HepG2 (cell line): ENCODE results near the gene SLC16A4. TPM values are rescaled to one million over a fixed set of nuclear protein-coding genes. Genes with fewer than 3 reads are reported as not detected.

Source experiments
- ARNT ChIP-seq: fragments of 450-650 bp; IDR thresholded peaks from 2 replicates; pipeline ENCODE4 v1.6.1; 2017
- BRD4 ChIP-seq: sonication (generic); formaldehyde crosslinking; IDR thresholded peaks from 2 replicates; pipeline ENCODE4 v1.4.0; 2020; ENCODE audit warnings: missing genetic modification reagents
- CC2D1A ChIP-seq: sonication (generic); formaldehyde crosslinking; IDR thresholded peaks from 2 replicates; pipeline ENCODE4 v1.8.1; 2023; ENCODE audit warnings: mild to moderate bottlenecking, missing genetic modification reagents
- EEA1 ChIP-seq: sonication (generic); formaldehyde crosslinking; IDR thresholded peaks from 2 replicates; pipeline ENCODE4 v1.5.1; 2020; ENCODE audit warnings: mild to moderate bottlenecking, missing genetic modification reagents, borderline replicate concordance
- EHMT2 ChIP-seq: fragments of 200-600 bp; sonication (generic); IDR thresholded peaks from 2 replicates; pipeline ENCODE4 v1.7.0; 2017; ENCODE audit warnings: antibody characterized with exemption, low read depth, low read length, borderline replicate concordance
- FOXC1 ChIP-seq: sonication (generic); formaldehyde crosslinking; IDR thresholded peaks from 2 replicates; pipeline ENCODE4 v1.8.0; 2022; ENCODE audit warnings: mild to moderate bottlenecking, missing genetic modification reagents, borderline replicate concordance
- KLF15 ChIP-seq: sonication (generic); formaldehyde crosslinking; IDR thresholded peaks from 2 replicates; pipeline ENCODE4 v1.8.1; 2023; ENCODE audit warnings: borderline replicate concordance, mild to moderate bottlenecking, inconsistent platforms, missing genetic modification reagents, mixed read lengths
- REPIN1 ChIP-seq: sonication (generic); formaldehyde crosslinking; IDR thresholded peaks from 2 replicates; pipeline ENCODE4 v1.8.0; 2022; ENCODE audit warnings: missing genetic modification reagents, low read depth, mild to moderate bottlenecking, borderline replicate concordance
- RXRB ChIP-seq: IDR thresholded peaks from 2 replicates; pipeline ENCODE4 v1.6.1; 2016; ENCODE audit warnings: borderline replicate concordance, missing genetic modification reagents, missing compliant biosample characterization
- SYNCRIP ChIP-seq: fragments of 200-400 bp; formaldehyde crosslinking; IDR thresholded peaks from 2 replicates; pipeline ENCODE4 v1.6.1; 2018; ENCODE audit warnings: mild to moderate bottlenecking, low read depth, low read length; ENCODE audit not compliant: insufficient read depth
- TCF7L2 ChIP-seq: IDR thresholded peaks from 2 replicates; pipeline ENCODE4 v1.6.1; 2011; ENCODE audit warnings: mild to moderate bottlenecking, low read depth, low read length, moderate library complexity
- ZBTB42 ChIP-seq: sonication (generic); formaldehyde crosslinking; IDR thresholded peaks from 2 replicates; pipeline ENCODE4 v1.5.0; 2020; ENCODE audit warnings: mild to moderate bottlenecking, missing genetic modification reagents
- ZNF281 ChIP-seq: sonication (generic); formaldehyde crosslinking; IDR thresholded peaks from 2 replicates; pipeline ENCODE4 v1.4.0; 2020; ENCODE audit warnings: missing genetic modification reagents, borderline replicate concordance
- ZNF337 ChIP-seq: sonication (generic); formaldehyde crosslinking; IDR thresholded peaks from 2 replicates; pipeline ENCODE4 v1.5.1; 2020; ENCODE audit warnings: missing genetic modification reagents, low read depth, mild to moderate bottlenecking, borderline replicate concordance
- ZNF432 ChIP-seq: sonication (generic); formaldehyde crosslinking; IDR thresholded peaks from 2 replicates; pipeline ENCODE4 v1.5.0; 2020; ENCODE audit warnings: missing genetic modification reagents, mild to moderate bottlenecking, borderline replicate concordance
- ZNF556 ChIP-seq: sonication (generic); formaldehyde crosslinking; IDR thresholded peaks from 2 replicates; pipeline ENCODE4 v1.4.0; 2020; ENCODE audit warnings: mild to moderate bottlenecking, missing genetic modification reagents, borderline replicate concordance
- ZZZ3 ChIP-seq: sonication (generic); formaldehyde crosslinking; IDR thresholded peaks from 2 replicates; pipeline ENCODE4 v1.4.0; 2020; ENCODE audit warnings: missing genetic modification reagents, mild to moderate bottlenecking, borderline replicate concordance
- polyA plus RNA-seq, 8 experiments: library from polyadenylated mRNA; depleted of rRNA in 3 of 8; stranded (reverse) in 7 of 8; unstranded in 1 of 8; fragments of >200 nt; fragmentation: Illumina TruSeq in 4 of 8; extraction: Trizol in 4 of 8; gene quantifications; 2 replicates each; pipeline versions ENCODE4 v1.2.1 to v1.2.3, GENCODE V29; 2011 to 2016; ENCODE audit warnings: low read depth in 4 of 8, missing spikeins in 1 of 8, mixed read lengths in 1 of 8; ENCODE audit not compliant: insufficient read depth in 1 of 8
- total RNA-seq, 5 experiments: library from RNA; depleted of rRNA; stranded (reverse); fragments of >200 nt; fragmentation: Illumina TruSeq; extraction: Trizol; gene quantifications; 2 replicates each; pipeline ENCODE4 v1.2.3, GENCODE V29; 2016; ENCODE audit warnings: low read depth in 1 of 5
- TF ChIP-seq, protein P1 (sequence below): IDR thresholded peaks from 2 replicates; pipeline ENCODE4 v1.4.0; 2020; ENCODE audit warnings: mild to moderate bottlenecking, missing genetic modification reagents
- TF ChIP-seq, protein P2 (sequence below): IDR thresholded peaks from 2 replicates; pipeline ENCODE4 v1.6.1; 2016; ENCODE audit warnings: mild to moderate bottlenecking, missing biosample characterization, missing genetic modification reagents
- TF ChIP-seq, protein P3 (sequence below): sonication (generic); formaldehyde crosslinking; IDR thresholded peaks from 2 replicates; pipeline ENCODE4 v1.4.0; 2020; ENCODE audit warnings: mild to moderate bottlenecking, missing genetic modification reagents

Gene SLC16A4
- total and polyA plus RNA-seq, 2 of the 13 experiments (the other 11 are each of a cell fraction or from before 2014, with no cell fraction given): 1.1 to 1.5 TPM

GRCh38 chr1:110407260-110408210, 16.7 kb upstream of the SLC16A4 start, which contains the start of gene LAMTOR5 (continued):
- TF ChIP-seq EHMT2 (no peak), ZNF281 (peak; percentile 7; the same call in 1 of the 2 replicates), SYNCRIP (no peak), TCF7L2 (no peak), REPIN1 (CRISPR knock-in tag) (peak; percentile 92), KLF15 (CRISPR knock-in tag) (no peak; the same call in 1 of the 2 replicates), ZNF337 (CRISPR knock-in tag) (no peak), BRD4 (CRISPR knock-in tag) (peak; percentile 97), ARNT (no peak), CC2D1A (0 out of 2 replicates have a peak, but pooled peaks have one; percentile 36), ZBTB42 (CRISPR knock-in tag) (peak; percentile 83; the same call in 1 of the 2 replicates), ZNF432 (CRISPR knock-in tag) (no peak), FOXC1 (CRISPR knock-in tag) (peak; percentile 87), EEA1 (CRISPR knock-in tag) (peak; percentile 50; the same call in 1 of the 2 replicates), ZZZ3 (CRISPR knock-in tag) (peak; percentile 99), ZNF556 (peak; percentile 98), RXRB (CRISPR knock-in tag) (peak; percentile 84)
- TF ChIP-seq, protein P1, sequence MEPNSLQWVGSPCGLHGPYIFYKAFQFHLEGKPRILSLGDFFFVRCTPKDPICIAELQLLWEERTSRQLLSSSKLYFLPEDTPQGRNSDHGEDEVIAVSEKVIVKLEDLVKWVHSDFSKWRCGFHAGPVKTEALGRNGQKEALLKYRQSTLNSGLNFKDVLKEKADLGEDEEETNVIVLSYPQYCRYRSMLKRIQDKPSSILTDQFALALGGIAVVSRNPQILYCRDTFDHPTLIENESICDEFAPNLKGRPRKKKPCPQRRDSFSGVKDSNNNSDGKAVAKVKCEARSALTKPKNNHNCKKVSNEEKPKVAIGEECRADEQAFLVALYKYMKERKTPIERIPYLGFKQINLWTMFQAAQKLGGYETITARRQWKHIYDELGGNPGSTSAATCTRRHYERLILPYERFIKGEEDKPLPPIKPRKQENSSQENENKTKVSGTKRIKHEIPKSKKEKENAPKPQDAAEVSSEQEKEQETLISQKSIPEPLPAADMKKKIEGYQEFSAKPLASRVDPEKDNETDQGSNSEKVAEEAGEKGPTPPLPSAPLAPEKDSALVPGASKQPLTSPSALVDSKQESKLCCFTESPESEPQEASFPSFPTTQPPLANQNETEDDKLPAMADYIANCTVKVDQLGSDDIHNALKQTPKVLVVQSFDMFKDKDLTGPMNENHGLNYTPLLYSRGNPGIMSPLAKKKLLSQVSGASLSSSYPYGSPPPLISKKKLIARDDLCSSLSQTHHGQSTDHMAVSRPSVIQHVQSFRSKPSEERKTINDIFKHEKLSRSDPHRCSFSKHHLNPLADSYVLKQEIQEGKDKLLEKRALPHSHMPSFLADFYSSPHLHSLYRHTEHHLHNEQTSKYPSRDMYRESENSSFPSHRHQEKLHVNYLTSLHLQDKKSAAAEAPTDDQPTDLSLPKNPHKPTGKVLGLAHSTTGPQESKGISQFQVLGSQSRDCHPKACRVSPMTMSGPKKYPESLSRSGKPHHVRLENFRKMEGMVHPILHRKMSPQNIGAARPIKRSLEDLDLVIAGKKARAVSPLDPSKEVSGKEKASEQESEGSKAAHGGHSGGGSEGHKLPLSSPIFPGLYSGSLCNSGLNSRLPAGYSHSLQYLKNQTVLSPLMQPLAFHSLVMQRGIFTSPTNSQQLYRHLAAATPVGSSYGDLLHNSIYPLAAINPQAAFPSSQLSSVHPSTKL (CRISPR knock-in tag): peak; percentile 82
- TF ChIP-seq, protein P2, sequence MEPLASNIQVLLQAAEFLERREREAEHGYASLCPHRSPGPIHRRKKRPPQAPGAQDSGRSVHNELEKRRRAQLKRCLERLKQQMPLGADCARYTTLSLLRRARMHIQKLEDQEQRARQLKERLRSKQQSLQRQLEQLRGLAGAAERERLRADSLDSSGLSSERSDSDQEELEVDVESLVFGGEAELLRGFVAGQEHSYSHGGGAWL (CRISPR knock-in tag): peak; percentile 92
- TF ChIP-seq, protein P3, sequence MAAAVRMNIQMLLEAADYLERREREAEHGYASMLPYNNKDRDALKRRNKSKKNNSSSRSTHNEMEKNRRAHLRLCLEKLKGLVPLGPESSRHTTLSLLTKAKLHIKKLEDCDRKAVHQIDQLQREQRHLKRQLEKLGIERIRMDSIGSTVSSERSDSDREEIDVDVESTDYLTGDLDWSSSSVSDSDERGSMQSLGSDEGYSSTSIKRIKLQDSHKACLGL (CRISPR knock-in tag): peak; percentile 81; the same call in 1 of the 2 replicates
